H1 (cell line): ENCODE measurements around the gene ATXN7. TPM values are rescaled to one million over a fixed set of nuclear protein-coding genes. Genes with fewer than 3 reads are reported as not detected.

ENCODE experiments used
- CTCF ChIA-PET: fragments of 300-600 bp; sonication (Branson Sonifier 250); formaldehyde crosslinking; loops from one replicate; lab custom pipeline; 2021; ENCODE audit not compliant: partially characterized antibody; lab: Charles Lee
- POLR2A ChIA-PET: fragments of 300-600 bp; sonication (Branson Sonifier 250); formaldehyde crosslinking; loops from one replicate; lab custom pipeline; 2021; ENCODE audit warnings: inconsistent platforms; ENCODE audit not compliant: partially characterized antibody; lab: Charles Lee
- DNase-seq, 2 experiments: peaks; one replicate each; pipeline versions ENCODE4 v3.0.0 to v3.0.0-alpha.2; 2010 to 2022; ENCODE audit warnings: low spot score in 2 of 2, low read depth in 1 of 2, mixed read lengths in 1 of 2
- FAIRE-seq: peaks from 2 replicates; lab custom pipeline; 2011; peaks lifted over from hg19 to GRCh38; lab: Jason Lieb, UNC
- H2AFZ ChIP-seq: 2 replicates; pipeline ENCODE4 v1.8.1; 2012; ENCODE audit warnings: low read length, inconsistent platforms
- H2AK5ac ChIP-seq: 2 replicates; pipeline ENCODE4 v1.6.1; 2013; ENCODE audit warnings: low read depth, low read length
- H2BK120ac ChIP-seq: replicated peaks from 2 replicates; pipeline ENCODE3; 2013; ENCODE audit warnings: low read depth, low read length, inconsistent platforms
- H2BK12ac ChIP-seq: 2 replicates; pipeline ENCODE4 v1.6.1; 2013; ENCODE audit warnings: low read depth, low read length
- H2BK15ac ChIP-seq: 2 replicates; pipeline ENCODE4 v1.6.1; 2013; ENCODE audit warnings: low read length
- H2BK20ac ChIP-seq: 2 replicates; pipeline ENCODE4 v1.6.1; 2013; ENCODE audit warnings: low read length
- H2BK5ac ChIP-seq: 2 replicates; pipeline ENCODE4 v1.6.1; 2013; ENCODE audit warnings: low read depth, low read length
- H3K14ac ChIP-seq: 2 replicates; pipeline ENCODE4 v1.6.1; 2013; ENCODE audit warnings: inconsistent platforms; ENCODE audit not compliant: insufficient read length
- H3K18ac ChIP-seq: 2 replicates; pipeline ENCODE4 v1.6.1; 2013; ENCODE audit warnings: low read length; ENCODE audit errors: extremely low read depth
- H3K23ac ChIP-seq: 2 replicates; pipeline ENCODE4 v1.6.1; 2013; ENCODE audit warnings: inconsistent platforms; ENCODE audit not compliant: insufficient read length
- H3K23me2 ChIP-seq: 2 replicates; pipeline ENCODE4 v1.6.1; 2013; ENCODE audit warnings: low read depth, low read length
- H3K27ac ChIP-seq: 2 replicates; pipeline ENCODE4 v1.6.1; 2011; ENCODE audit warnings: low read depth, low read length, inconsistent platforms
- H3K27me3 ChIP-seq, 4 experiments: replicated peaks in 1 of 4; 1 replicate in 1 of 4; 2 replicates in 3 of 4; pipeline versions ENCODE4 v1.6.1 to v1.8.1; 2011 to 2013; ENCODE audit warnings: low read length in 3 of 4, mild to moderate bottlenecking in 3 of 4, inconsistent platforms in 2 of 4, mixed read lengths in 2 of 4, moderate library complexity in 1 of 4; ENCODE audit not compliant: control insufficient read depth in 3 of 4, insufficient read depth in 3 of 4; ENCODE audit errors: extremely low read depth in 1 of 4
- H3K36me3 ChIP-seq, 4 experiments: 2 replicates each; pipeline versions ENCODE4 v1.6.1 to v1.8.1; 2011 to 2013; ENCODE audit warnings: mild to moderate bottlenecking in 4 of 4, low read length in 3 of 4, moderate library complexity in 2 of 4, control low read depth in 1 of 4, inconsistent platforms in 1 of 4; ENCODE audit not compliant: insufficient read depth in 4 of 4, control insufficient read depth in 2 of 4
- H3K4ac ChIP-seq: replicated peaks from 2 replicates; pipeline ENCODE3; 2013; ENCODE audit warnings: low read length, low read depth, mixed read lengths, inconsistent platforms; ENCODE audit not compliant: insufficient read length
- H3K4me1 ChIP-seq, 4 experiments: replicated peaks in 1 of 4; 1 replicate in 1 of 4; 2 replicates in 3 of 4; pipeline versions ENCODE4 v1.6.1 to v1.8.1; 2011 to 2013; ENCODE audit warnings: low read length in 3 of 4, inconsistent platforms in 2 of 4, mixed read lengths in 1 of 4; ENCODE audit not compliant: insufficient read depth in 4 of 4, control insufficient read depth in 3 of 4
- H3K4me2 ChIP-seq, 2 experiments: 2 replicates each; pipeline versions ENCODE4 v1.6.1 to v1.8.1; 2011 to 2013; ENCODE audit warnings: low read depth in 2 of 2, low read length in 2 of 2, control low read depth in 1 of 2, inconsistent platforms in 1 of 2, mild to moderate bottlenecking in 1 of 2; ENCODE audit not compliant: insufficient read depth in 1 of 2
- H3K4me3 ChIP-seq, 4 experiments: fragments of 200-600, 300-600 bp in 1 of 4; sonication (generic), shearing (Covaris generic), sonication (Bioruptor Twin) in 1 of 4; 2 replicates each; pipeline versions ENCODE4 v1.5.1 to v1.8.1; 2011 to 2016; ENCODE audit warnings: low read length in 4 of 4, low read depth in 3 of 4, control low read depth in 2 of 4, inconsistent platforms in 2 of 4, mild to moderate bottlenecking in 2 of 4, mixed read lengths in 1 of 4, moderate library complexity in 1 of 4; ENCODE audit not compliant: insufficient read depth in 2 of 4; ENCODE audit errors: extremely low read depth in 1 of 4
- H3K56ac ChIP-seq: replicated peaks from 2 replicates; pipeline ENCODE3; 2013; ENCODE audit warnings: low read depth, mild to moderate bottlenecking, mixed read lengths, low read length, inconsistent platforms; ENCODE audit not compliant: insufficient read length
- H3K79me1 ChIP-seq: 2 replicates; pipeline ENCODE4 v1.6.1; 2013; ENCODE audit warnings: low read depth, low read length, control low read depth
- H3K79me2 ChIP-seq, 2 experiments: 2 replicates each; pipeline versions ENCODE4 v1.6.1 to v1.8.1; 2012 to 2013; ENCODE audit warnings: low read length in 2 of 2, mild to moderate bottlenecking in 2 of 2, inconsistent platforms in 1 of 2; ENCODE audit not compliant: insufficient read depth in 2 of 2, control insufficient read depth in 1 of 2
- H3K9ac ChIP-seq, 4 experiments: replicated peaks in 1 of 4; 1 replicate in 1 of 4; 2 replicates in 3 of 4; pipeline versions ENCODE4 v1.6.1 to v1.8.1; 2011 to 2013; ENCODE audit warnings: low read depth in 3 of 4, low read length in 3 of 4, control low read depth in 2 of 4, mild to moderate bottlenecking in 2 of 4, moderate library complexity in 2 of 4, inconsistent platforms in 1 of 4; ENCODE audit errors: extremely low read depth in 1 of 4
- H3K9me3 ChIP-seq, 2 experiments: 2 replicates each; pipeline versions ENCODE4 v1.6.1 to v1.8.1; 2012 to 2013; ENCODE audit warnings: mild to moderate bottlenecking in 2 of 2, moderate library complexity in 2 of 2, control low read depth in 1 of 2, inconsistent platforms in 1 of 2, low read depth in 1 of 2, low read length in 1 of 2, mixed read lengths in 1 of 2; ENCODE audit not compliant: insufficient read depth in 2 of 2
- H4K20me1 ChIP-seq, 2 experiments: replicated peaks in 1 of 2; 2 replicates each; pipeline versions ENCODE3 to v1.8.1; 2011 to 2013; ENCODE audit warnings: inconsistent platforms in 2 of 2, low read length in 2 of 2, mild to moderate bottlenecking in 1 of 2; ENCODE audit not compliant: insufficient read depth in 2 of 2, control insufficient read depth in 1 of 2
- H4K5ac ChIP-seq: 2 replicates; pipeline ENCODE4 v1.6.1; 2013; ENCODE audit warnings: low read length, low read depth, mixed read lengths, inconsistent platforms; ENCODE audit not compliant: insufficient read length
- H4K8ac ChIP-seq: 2 replicates; pipeline ENCODE4 v1.8.0; 2013; ENCODE audit warnings: mild to moderate bottlenecking, moderate library complexity, low read length, inconsistent platforms; ENCODE audit not compliant: insufficient read depth; ENCODE audit errors: extremely low read depth
- H4K91ac ChIP-seq: replicated peaks from 2 replicates; pipeline ENCODE3; 2013; ENCODE audit warnings: low read length, mixed read lengths, inconsistent platforms; ENCODE audit not compliant: insufficient read length
- BACH1 ChIP-seq: IDR thresholded peaks from 2 replicates; pipeline ENCODE4 v1.6.1; 2012; ENCODE audit warnings: low read length, improper control_type of control experiment
- GABPA ChIP-seq: IDR thresholded peaks from 2 replicates; pipeline ENCODE4 v1.6.1; 2011; ENCODE audit warnings: mild to moderate bottlenecking, low read length, moderate library complexity, borderline replicate concordance; ENCODE audit not compliant: insufficient read depth
- GTF2F1 ChIP-seq: IDR thresholded peaks from 2 replicates; pipeline ENCODE4 v1.6.1; 2012; ENCODE audit warnings: low read depth, low read length, improper control_type of control experiment, borderline replicate concordance
- HDAC2 ChIP-seq, 2 experiments: fragments of 300-600 bp in 1 of 2; sonication (generic) in 1 of 2; IDR thresholded peaks; 2 replicates each; pipeline ENCODE4 v1.6.1; 2011 to 2012; ENCODE audit warnings: low read depth in 2 of 2, low read length in 2 of 2, mild to moderate bottlenecking in 2 of 2, moderate library complexity in 2 of 2, borderline replicate concordance in 1 of 2, inconsistent platforms in 1 of 2
- JUN ChIP-seq: IDR thresholded peaks from 2 replicates; pipeline ENCODE4 v1.6.1; 2011; ENCODE audit warnings: low read depth, mild to moderate bottlenecking, improper control_type of control experiment, low read length
- KDM4A ChIP-seq: IDR thresholded peaks from one replicate; pipeline ENCODE4 v1.7.1; 2012; ENCODE audit warnings: low read depth, mild to moderate bottlenecking, moderate library complexity, low read length, inconsistent platforms; ENCODE audit not compliant: severe bottlenecking
- NANOG ChIP-seq: IDR thresholded peaks from 2 replicates; pipeline ENCODE4 v1.6.1; 2011; ENCODE audit warnings: low read length, low read depth, mild to moderate bottlenecking, inconsistent platforms; ENCODE audit not compliant: insufficient read depth, poor library complexity, severe bottlenecking
- SIN3A ChIP-seq, 2 experiments: IDR thresholded peaks in 1 of 2; conservative IDR thresholded peaks in 1 of 2; 2 replicates each; pipeline ENCODE4 v1.6.1; 2011 to 2012; ENCODE audit warnings: low read length in 2 of 2, improper control_type of control experiment in 1 of 2, low read depth in 1 of 2, mild to moderate bottlenecking in 1 of 2
- TCF12 ChIP-seq: IDR thresholded peaks from 2 replicates; pipeline ENCODE4 v1.6.1; 2011; ENCODE audit warnings: low read depth, mild to moderate bottlenecking, low read length
- TEAD4 ChIP-seq: IDR thresholded peaks from 2 replicates; pipeline ENCODE4 v1.6.1; 2012; ENCODE audit warnings: low read depth, low read length, inconsistent platforms, mixed read lengths
- YY1 ChIP-seq: IDR thresholded peaks from 2 replicates; pipeline ENCODE4 v1.6.1; 2011; ENCODE audit warnings: low read depth, mild to moderate bottlenecking, low read length
- WGBS, 2 experiments: shearing (Covaris generic) in 1 of 2; methylation state at CpG; one replicate each; pipeline versions ENCODE4 v1.1.6 to v1.1.7; 2013 to 2015; ENCODE audit warnings: low lambda C conversion rate in 2 of 2, mixed read lengths in 2 of 2, inconsistent platforms in 1 of 2, low coverage in 1 of 2, missing lambda C conversion rate in 1 of 2; ENCODE audit not compliant: insufficient replicate concordance in 2 of 2, insufficient coverage in 1 of 2, insufficient read length in 1 of 2; ENCODE audit errors: extremely low coverage in 1 of 2, missing lambda C conversion rate in 1 of 2; 5-methylcytosine and 5-hydroxymethylcytosine counted together
- polyA plus RNA-seq, 7 experiments: library from polyadenylated mRNA; depleted of rRNA in 3 of 7; stranded (reverse) in 5 of 7; unstranded in 2 of 7; fragments of >200 nt in 5 of 7; fragments of 200-250 nt in 2 of 7; gene quantifications; 1 replicate in 5 of 7; 2 replicates in 1 of 7; 4 replicates in 1 of 7; pipeline versions ENCODE4 v1.2.1 to v1.2.3, GENCODE V29; 2011 to 2013; ENCODE audit warnings: missing spikeins in 2 of 7, mixed read lengths in 2 of 7
- total RNA-seq: library from RNA; stranded (reverse); fragmentation: NEBNext Ultra II Directional; extraction: Animal tissue kit (Norgen Biotek cat#: 25700); gene quantifications from 2 replicates; pipeline ENCODE4 v1.2.1, GENCODE V29; 2021
- TF ChIP-seq, protein P1 (sequence below): IDR thresholded peaks from 2 replicates; pipeline ENCODE4 v1.6.1; 2012; ENCODE audit warnings: inconsistent platforms

The ATXN7 gene
- total and polyA plus RNA-seq, 2 of the 8 experiments (the other 6 are each of a cell fraction or from before 2014, with no cell fraction given) = 15.5 to 16.8 TPM

DNA sequence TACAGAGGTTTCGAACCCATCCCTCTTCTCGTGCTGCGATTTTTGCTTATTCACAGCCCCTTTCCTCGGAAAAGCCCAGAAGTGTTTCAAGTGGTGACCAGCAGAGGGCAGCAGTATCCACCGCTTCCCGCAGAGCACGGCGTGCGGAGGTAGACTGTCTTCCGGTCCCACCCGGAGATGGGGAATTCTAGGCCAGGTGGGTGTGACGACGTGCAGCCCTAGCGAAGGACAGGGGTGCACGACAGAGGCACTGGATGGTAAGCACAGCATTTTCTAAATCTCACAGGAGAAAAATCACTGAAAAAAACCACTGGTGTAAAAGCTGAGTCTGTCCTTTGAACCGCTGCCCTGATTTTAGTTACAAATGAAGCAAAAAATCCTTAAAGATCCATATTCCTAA, 167.1 kb downstream of the ATXN7 start:
- Histone ChIP-seq H2BK120ac (no peak overlapping the region), H3K4me2 (peak overlapping the region in 1 of 2 experiments; percentile 17; a peak in 1 of 4 replicates), H2AK5ac (no peak overlapping the region), H4K8ac (peak overlapping the region; percentile 53; the same call in 1 of the 2 replicates), H3K36me3 (no peaks in the 10 kb centered on the region), H2BK12ac (no peak overlapping the region), H3K14ac (no peak overlapping the region), H3K9ac (no peak overlapping the region), H3K4me3 (no peak overlapping the region), H3K23ac (no peak overlapping the region), H3K18ac (no peak overlapping the region), H3K4me1 (peaks cover 0 to 7% (median 3%) of the 10 kb centered on the region in 4 experiments; a peak in 5 of 7 replicates), H2BK20ac (no peak overlapping the region), H4K5ac (no peak overlapping the region), H4K20me1 (no peaks in the 10 kb centered on the region), H2BK15ac (no peak overlapping the region), H2AFZ (peak overlapping the region; percentile 64), H3K79me2 (no peaks in the 10 kb centered on the region), H4K91ac (no peak overlapping the region), H3K79me1 (no peaks in the 10 kb centered on the region), H3K23me2 (no peaks in the 10 kb centered on the region), H3K56ac (no peak overlapping the region), H2BK5ac (no peak overlapping the region), H3K9me3 (no peaks in the 10 kb centered on the region), H3K4ac (no peak overlapping the region), H3K27me3 (no peaks in the 10 kb centered on the region), H3K27ac (no peak overlapping the region)
- peak; percentile 97 for FAIRE-seq
- POLR2A ChIA-PET = no interaction called here
- CTCF ChIA-PET = interaction anchor here (0.5 to 2.7 kb wide), 40 partner anchors 8 to 454 kb away, joined by 3 to 29 read pairs (median 3); no protein-coding TSS in a partner anchor
- WGBS, 2 experiments = 10% methylated on average over 14 of the region's 16 CpGs; no CpG with 5 or more reads in 1 of the 2 experiments
- peak; percentile 86 to 89 for DNase-seq
- TF ChIP-seq NANOG = peak; percentile 37
- 0 out of 4 replicates have a peak, but pooled peaks of 1 of the 2 experiments have one; percentile 45 for TF ChIP-seq HDAC2 (IDR thresholded peaks at IDR 0.05; ENCODE audit: borderline replicate concordance in 1 of 2, low read depth in 2 of 2, low read length in 2 of 2)
- peak; percentile 90 for TF ChIP-seq BACH1
- TF ChIP-seq TEAD4 = peak; percentile 63
- no peak for TF ChIP-seq JUN
- TF ChIP-seq, protein P1, sequence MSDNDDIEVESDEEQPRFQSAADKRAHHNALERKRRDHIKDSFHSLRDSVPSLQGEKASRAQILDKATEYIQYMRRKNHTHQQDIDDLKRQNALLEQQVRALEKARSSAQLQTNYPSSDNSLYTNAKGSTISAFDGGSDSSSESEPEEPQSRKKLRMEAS = peak; percentile 88
- TF ChIP-seq TCF12 = 0 out of 2 replicates have a peak, but pooled peaks have one; percentile 10
- peak; percentile 64; the same call in 1 of the 2 replicates for TF ChIP-seq GABPA
- TF ChIP-seq KDM4A = no peak
- TF ChIP-seq GTF2F1 = no peak
- 0 out of 4 replicates have a peak, but pooled peaks of 1 of the 2 experiments have one; percentile 37 for TF ChIP-seq SIN3A (conservative IDR thresholded peaks at IDR 0.05 in 1 of 2, IDR thresholded peaks at IDR 0.05 in 1 of 2; ENCODE audit: low read depth in 1 of 2, low read length in 2 of 2)
- TF ChIP-seq YY1 = 0 out of 2 replicates have a peak, but pooled peaks have one; percentile 29
